Mammary epithelial cell (primary cell): ENCODE measurements around the gene DCHS1.

Experiments used
- EZH2 ChIP-seq: IDR thresholded peaks from 2 replicates; pipeline ENCODE4 v1.6.1; 2012; ENCODE audit warnings: low read length, inconsistent platforms, borderline replicate concordance
- TF ChIP-seq, protein P1 (sequence below), 2 donors: IDR thresholded peaks in 1 of 2; conservative IDR thresholded peaks in 1 of 2; 2 replicates each; pipeline ENCODE4 v1.5.1; 2011 to 2012; ENCODE audit warnings: inconsistent platforms in 2 of 2, low read length in 2 of 2, mild to moderate bottlenecking in 2 of 2, control low read depth in 1 of 2, low read depth in 1 of 2; ENCODE audit not compliant: insufficient read depth in 1 of 2; ENCODE audit errors: extremely low read depth in 1 of 2

DNA sequence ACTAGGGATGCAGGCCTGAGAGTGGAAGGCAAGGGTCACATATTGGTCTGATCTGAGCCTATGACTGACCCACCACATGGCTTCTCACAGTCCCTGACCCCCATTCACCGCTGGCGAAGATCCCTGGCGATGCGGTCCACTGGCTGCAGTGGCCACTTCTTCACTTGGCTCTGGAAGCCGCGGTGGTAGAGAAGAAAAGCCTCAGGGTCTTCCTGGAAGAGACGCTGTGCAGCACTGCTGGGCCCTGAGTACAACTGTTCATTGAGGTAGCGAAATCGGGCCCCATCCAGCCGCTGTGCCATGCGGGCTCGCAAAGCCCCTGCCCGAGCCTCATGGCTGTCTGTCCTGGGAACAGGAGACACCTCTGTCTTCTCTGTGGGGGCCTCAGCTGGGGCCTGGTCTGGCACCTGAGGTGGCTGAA lies 54.6 kb downstream of the DCHS1 start:
- TF ChIP-seq, protein P1, sequence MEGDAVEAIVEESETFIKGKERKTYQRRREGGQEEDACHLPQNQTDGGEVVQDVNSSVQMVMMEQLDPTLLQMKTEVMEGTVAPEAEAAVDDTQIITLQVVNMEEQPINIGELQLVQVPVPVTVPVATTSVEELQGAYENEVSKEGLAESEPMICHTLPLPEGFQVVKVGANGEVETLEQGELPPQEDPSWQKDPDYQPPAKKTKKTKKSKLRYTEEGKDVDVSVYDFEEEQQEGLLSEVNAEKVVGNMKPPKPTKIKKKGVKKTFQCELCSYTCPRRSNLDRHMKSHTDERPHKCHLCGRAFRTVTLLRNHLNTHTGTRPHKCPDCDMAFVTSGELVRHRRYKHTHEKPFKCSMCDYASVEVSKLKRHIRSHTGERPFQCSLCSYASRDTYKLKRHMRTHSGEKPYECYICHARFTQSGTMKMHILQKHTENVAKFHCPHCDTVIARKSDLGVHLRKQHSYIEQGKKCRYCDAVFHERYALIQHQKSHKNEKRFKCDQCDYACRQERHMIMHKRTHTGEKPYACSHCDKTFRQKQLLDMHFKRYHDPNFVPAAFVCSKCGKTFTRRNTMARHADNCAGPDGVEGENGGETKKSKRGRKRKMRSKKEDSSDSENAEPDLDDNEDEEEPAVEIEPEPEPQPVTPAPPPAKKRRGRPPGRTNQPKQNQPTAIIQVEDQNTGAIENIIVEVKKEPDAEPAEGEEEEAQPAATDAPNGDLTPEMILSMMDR (conservative IDR thresholded peaks at IDR 0.05 in 1 of 2, IDR thresholded peaks at IDR 0.05 in 1 of 2; ENCODE audit: extremely low read depth in 1 of 2, insufficient read depth in 1 of 2, low read depth in 1 of 2, low read length in 2 of 2), result no peak
- no peak for TF ChIP-seq EZH2
